Measurements from ENCODE around the gene HIF3A.
A peak's percentile ranks its signal among the peaks of the same experiment; 100 is the strongest.

HIF3A gene

DNA sequence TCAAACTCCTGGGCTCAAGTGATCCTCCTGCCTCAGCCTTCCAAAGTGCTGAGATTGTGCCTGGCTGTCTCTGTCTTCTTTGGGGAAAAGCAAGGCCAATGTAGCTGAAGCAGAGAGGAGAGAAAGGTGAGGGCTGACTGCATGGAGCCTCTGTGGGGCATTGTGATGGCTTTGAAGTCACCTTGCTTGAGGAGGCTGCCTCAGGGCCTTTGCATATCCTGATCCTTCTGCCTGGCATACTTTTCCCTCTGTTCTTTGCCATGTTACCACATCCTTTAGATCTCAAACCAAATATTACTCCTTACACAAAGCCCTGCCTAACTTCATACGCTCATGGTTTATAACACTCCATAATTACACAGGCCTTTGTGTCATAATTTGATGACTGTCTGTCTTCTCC is 40.6 kb downstream of the HIF3A start:
- DNase-seq: no peak

- DNase-seq: no peak
These were observed 42.6 kb downstream of the HIF3A start for GRCh38 chr19:46339446-46339845.

- no peak for DNase-seq
These were observed 43.3 kb downstream of the HIF3A start for GRCh38 chr19:46340051-46340659.

GRCh38 chr19:46341937-46342336 is 45.1 kb downstream of the HIF3A start:
- DNase-seq: no peak

GRCh38 chr19:46344363-46344762 is 47.5 kb downstream of the HIF3A start:
- DNase-seq: no peak

- no peak for DNase-seq
These were observed 48.3 kb downstream of the HIF3A start for GRCh38 chr19:46345157-46345556.

GRCh38 chr19:46346821-46347571 is 50.2 kb downstream of the HIF3A start, which contains the start of gene PPP5C:
TSS of gene PPP5C (plus strand) at chr19:46347087. CDS start at chr19:46347097, 10 bp downstream.
- DNase-seq: peak; percentile 90

- no peak for DNase-seq
These were observed 50.7 kb downstream of the HIF3A start for GRCh38 chr19:46347572-46347883.

- DNase-seq: no peak
These were observed 51.1 kb downstream of the HIF3A start for GRCh38 chr19:46347985-46348384.

DNA sequence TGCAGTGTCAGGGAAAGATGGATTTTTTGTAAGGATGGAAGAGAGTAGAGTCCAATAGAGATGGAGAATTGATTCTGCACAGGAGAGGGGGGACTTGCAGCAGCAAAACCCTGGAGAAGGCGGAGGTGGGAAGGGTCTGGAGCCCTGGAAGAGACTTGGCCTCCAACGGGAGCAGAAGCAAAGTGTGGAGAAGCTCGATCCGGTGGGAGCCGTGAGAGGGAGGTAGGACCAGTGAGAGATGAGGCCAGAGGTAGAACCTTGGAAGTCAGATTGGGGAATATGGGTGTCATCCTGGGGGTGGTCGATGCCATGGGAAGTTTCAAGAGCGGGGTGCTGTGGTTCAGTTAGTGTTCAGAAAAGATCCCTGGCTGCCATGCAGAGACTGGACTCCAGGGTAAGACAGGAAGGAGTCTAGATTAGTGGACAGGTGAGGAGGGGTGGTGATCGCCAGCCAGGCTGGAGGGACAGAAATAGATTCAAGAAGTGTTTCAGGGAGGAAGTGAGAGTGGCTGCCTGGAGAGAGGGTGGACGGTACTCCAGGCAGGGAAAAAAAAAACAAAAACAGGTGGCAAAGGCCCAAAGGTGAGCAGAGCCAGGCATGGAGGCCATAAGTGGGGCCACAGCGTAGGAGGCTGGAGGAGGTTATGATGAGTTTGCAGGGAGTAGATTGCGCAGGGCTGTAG is 52.6 kb downstream of the HIF3A start:
- DNase-seq: no peak

- DNase-seq: no peak
These were observed 53.4 kb downstream of the HIF3A start for GRCh38 chr19:46350029-46350757.

DNA sequence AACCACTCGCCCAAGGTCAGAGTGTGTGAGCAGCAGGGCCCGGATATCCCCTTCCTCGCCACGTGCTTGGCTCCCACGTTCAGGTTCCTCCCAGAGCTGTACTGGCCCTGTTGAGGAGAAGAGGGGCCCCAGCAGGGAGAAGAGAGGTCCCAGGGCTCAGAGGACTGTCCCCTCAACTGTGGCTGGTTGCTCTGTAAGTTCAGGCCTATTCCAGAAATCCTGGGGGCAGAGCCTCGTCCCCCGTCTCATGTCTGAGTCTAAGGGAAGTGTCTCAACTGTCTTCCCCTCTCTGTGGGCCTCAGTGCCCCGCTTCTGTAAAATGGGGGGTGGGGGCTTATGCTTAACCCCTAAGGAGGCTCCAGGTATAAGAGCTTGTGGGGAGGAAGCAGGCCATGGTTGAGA is 53.9 kb downstream of the HIF3A start:
- DNase-seq: peak; percentile 40

- no peak for DNase-seq
These were observed 54.6 kb downstream of the HIF3A start for GRCh38 chr19:46351241-46352041.

DNA sequence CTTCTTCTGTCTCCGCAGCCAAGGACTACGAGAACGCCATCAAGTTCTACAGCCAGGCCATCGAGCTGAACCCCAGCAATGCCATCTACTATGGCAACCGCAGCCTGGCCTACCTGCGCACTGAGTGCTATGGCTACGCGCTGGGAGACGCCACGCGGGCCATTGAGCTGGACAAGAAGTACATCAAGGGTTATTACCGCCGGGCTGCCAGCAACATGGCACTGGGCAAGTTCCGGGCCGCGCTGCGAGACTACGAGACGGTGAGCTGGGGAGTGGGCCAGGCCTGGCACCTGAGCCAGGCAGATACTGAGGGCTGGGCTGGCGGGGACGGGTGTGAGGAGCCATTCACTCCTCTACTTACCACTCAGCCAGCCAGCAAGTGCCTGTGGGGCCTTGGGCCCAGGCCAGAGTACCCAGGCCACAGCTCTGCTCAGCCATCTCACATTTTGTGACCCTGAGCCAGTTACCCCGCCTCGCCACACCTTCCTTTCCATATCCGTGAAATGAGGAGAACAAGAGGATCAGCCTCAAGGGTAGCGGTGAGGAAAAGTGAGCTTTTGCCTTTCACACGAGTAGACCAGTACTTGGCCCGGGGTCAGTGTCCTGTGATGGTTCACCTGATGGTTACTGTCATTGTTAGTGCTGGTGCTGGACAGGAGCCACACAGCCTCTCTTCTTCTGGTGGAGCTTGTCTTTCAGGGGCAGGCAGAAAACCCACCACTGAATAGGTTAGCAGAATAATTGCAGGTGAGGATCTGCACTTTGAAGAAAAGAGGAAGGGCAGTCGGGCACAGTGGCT is 57.1 kb downstream of the HIF3A start:
- no peak for DNase-seq

- DNase-seq: no peak
These were observed 58.6 kb downstream of the HIF3A start for GRCh38 chr19:46355234-46356148.

DNA sequence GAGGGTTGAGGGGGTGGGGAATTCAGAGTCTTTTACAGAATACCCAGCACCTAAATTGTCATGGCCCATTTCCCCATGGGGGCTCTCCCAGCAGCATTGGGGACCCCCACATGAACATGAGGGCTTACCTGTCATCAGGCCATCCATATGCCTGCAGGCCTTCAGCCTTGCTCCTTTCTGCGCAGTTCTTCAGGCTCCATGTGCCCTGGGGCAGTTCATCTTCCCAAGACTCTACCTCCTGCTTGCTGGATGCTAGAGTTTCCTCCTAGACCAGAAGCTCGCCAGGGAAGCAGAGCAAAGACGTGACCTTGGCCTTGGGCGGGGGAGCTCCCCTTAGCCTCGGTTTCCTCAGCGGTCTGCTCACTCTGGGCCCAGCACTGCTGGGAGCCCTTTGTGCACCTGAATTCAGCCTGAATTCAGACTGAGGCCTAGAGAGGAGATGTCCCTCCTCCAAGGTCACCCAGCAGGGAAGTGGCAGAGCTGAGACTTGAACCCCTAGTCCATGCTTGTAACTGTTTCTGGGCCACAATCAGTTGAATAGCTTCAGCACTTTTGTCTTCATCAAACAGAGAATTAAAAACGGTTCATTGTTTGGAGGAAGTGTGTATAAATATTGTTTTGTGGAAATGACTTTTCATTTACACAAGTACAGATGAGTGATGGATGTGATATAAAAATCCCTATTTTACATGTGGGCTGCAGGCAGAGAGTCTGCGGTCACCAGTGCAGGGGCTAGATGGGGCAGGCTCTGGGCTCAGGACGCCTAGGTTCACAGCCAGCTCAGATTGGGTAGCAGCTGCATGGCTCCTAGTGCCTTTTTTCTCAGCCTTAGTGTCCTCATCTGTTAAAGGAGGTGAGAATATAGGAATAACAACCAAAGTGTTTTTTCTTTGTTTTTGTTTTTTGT is 59.6 kb downstream of the HIF3A start:
- no peak for DNase-seq

- DNase-seq: no peak
These were observed 61.2 kb downstream of the HIF3A start for GRCh38 chr19:46357846-46358583.

DNA sequence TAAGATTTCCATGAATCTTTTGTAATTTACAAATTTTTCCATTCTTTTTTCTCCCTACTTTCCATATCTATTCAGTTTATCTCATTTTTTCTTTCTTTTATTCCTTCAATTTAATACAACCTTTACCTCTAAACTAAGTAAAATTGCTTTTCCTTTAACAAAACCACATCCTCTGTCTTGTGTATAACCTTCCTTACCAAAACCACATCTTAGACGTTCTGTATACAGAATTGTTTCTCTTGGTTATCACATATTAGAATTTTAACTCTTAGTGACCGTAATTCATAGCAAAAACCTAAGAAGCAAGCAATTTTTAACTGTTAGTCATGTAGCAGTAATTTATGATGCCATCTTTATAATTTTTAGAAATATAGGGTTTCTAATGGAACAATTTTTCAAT is 65.1 kb downstream of the HIF3A start:
- no peak for DNase-seq

- DNase-seq: no peak
These were observed 67.5 kb downstream of the HIF3A start for GRCh38 chr19:46364359-46364758.

All from CD4-positive, alpha-beta T cell treated with Interleukin-15 for 1 hour (primary cell).